Measurements from ENCODE around the gene ZBTB38. TPM values are rescaled to one million over a fixed set of nuclear protein-coding genes. Genes with fewer than 3 reads are reported as not detected.

Gene ZBTB38
- total RNA-seq, 1 donor from 2014 or later = 64.6 TPM

GRCh38 chr3:141395005-141395589, 26.8 kb downstream of the ZBTB38 start:
- DNase-seq (ENCODE audit: low spot score) = no peak
- Mint-ChIP-seq H3K36me3 (ENCODE audit: low read depth) (peaks cover 25% of the 10 kb centered on the region), H3K4me3 (ENCODE audit: unreplicated experiment) (no peak overlapping the region), H3K27me3 (ENCODE audit: low read depth) (no peaks in the 10 kb centered on the region), H3K4me1 (ENCODE audit: low read depth) (peaks cover 9% of the 10 kb centered on the region), H3K9me3 (ENCODE audit: low read depth) (peaks cover 13% of the 10 kb centered on the region), H3K27ac (ENCODE audit: unreplicated experiment) (no peak overlapping the region)
- TF ChIP-seq CTCF (IDR thresholded peaks at IDR 0.05) = no peak

GRCh38 chr3:141397996-141398395, 29.7 kb downstream of the ZBTB38 start:
- peaks cover 25% of the 10 kb centered on the region for H3K36me3 Mint-ChIP-seq (ENCODE audit: low read depth)
- H3K27me3 Mint-ChIP-seq (ENCODE audit: low read depth) = no peaks in the 10 kb centered on the region
- no peak overlapping the region for H3K4me3 Mint-ChIP-seq (ENCODE audit: unreplicated experiment)
- peaks cover 13% of the 10 kb centered on the region for H3K9me3 Mint-ChIP-seq (ENCODE audit: low read depth)
- no peak overlapping the region for H3K27ac Mint-ChIP-seq (ENCODE audit: unreplicated experiment)
- no peak for DNase-seq (ENCODE audit: low spot score)
- no peak for TF ChIP-seq CTCF (IDR thresholded peaks at IDR 0.05)
- H3K4me1 Mint-ChIP-seq (ENCODE audit: low read depth) = peaks cover 17% of the 10 kb centered on the region

GRCh38 chr3:141399200-141399599, 30.9 kb downstream of the ZBTB38 start:
- Mint-ChIP-seq H3K27ac (ENCODE audit: unreplicated experiment) (no peak overlapping the region), H3K27me3 (ENCODE audit: low read depth) (no peaks in the 10 kb centered on the region), H3K9me3 (ENCODE audit: low read depth) (peaks cover 13% of the 10 kb centered on the region), H3K36me3 (ENCODE audit: low read depth) (peaks cover 25% of the 10 kb centered on the region), H3K4me1 (ENCODE audit: low read depth) (peaks cover 13% of the 10 kb centered on the region), H3K4me3 (ENCODE audit: unreplicated experiment) (no peak overlapping the region)
- no peak for DNase-seq (ENCODE audit: low spot score)
- no peak for TF ChIP-seq CTCF (IDR thresholded peaks at IDR 0.05)

- Mint-ChIP-seq H3K27me3 (ENCODE audit: low read depth) (no peaks in the 10 kb centered on the region), H3K36me3 (ENCODE audit: low read depth) (peaks cover 25% of the 10 kb centered on the region), H3K4me3 (ENCODE audit: unreplicated experiment) (no peak overlapping the region), H3K4me1 (ENCODE audit: low read depth) (peaks cover 23% of the 10 kb centered on the region), H3K9me3 (ENCODE audit: low read depth) (peaks cover 13% of the 10 kb centered on the region), H3K27ac (ENCODE audit: unreplicated experiment) (peak overlapping the region; percentile 17)
- DNase-seq (ENCODE audit: low spot score) = no peak
- no peak for TF ChIP-seq CTCF (IDR thresholded peaks at IDR 0.05)
Observed at GRCh38 chr3:141400073-141400971, 32.0 kb downstream of the ZBTB38 start.

- peaks cover 27% of the 10 kb centered on the region for H3K36me3 Mint-ChIP-seq (ENCODE audit: low read depth)
- no peak for DNase-seq (ENCODE audit: low spot score)
- peak overlapping the region; percentile 17 for H3K27ac Mint-ChIP-seq (ENCODE audit: unreplicated experiment)
- TF ChIP-seq CTCF (IDR thresholded peaks at IDR 0.05) = no peak
- H3K27me3 Mint-ChIP-seq (ENCODE audit: low read depth) = no peaks in the 10 kb centered on the region
- H3K4me3 Mint-ChIP-seq (ENCODE audit: unreplicated experiment) = no peak overlapping the region
- H3K4me1 Mint-ChIP-seq (ENCODE audit: low read depth) = peaks cover 29% of the 10 kb centered on the region
- peaks cover 10% of the 10 kb centered on the region for H3K9me3 Mint-ChIP-seq (ENCODE audit: low read depth)
Observed at GRCh38 chr3:141401095-141401494, 32.8 kb downstream of the ZBTB38 start.

All from chondrocyte (in vitro differentiated cells).